SKM-1 (cell line): ENCODE results near the gene SRGAP2B.
"Not testable (repeated sequence)": the region's sequence is repeated elsewhere in the genome, so short reads cannot be mapped to it uniquely, and the experiment has no call there.

Experiments
- DNase-seq: peaks from one replicate; lab custom pipeline; 2025; ENCODE audit not compliant: unreplicated experiment; lab: John Stamatoyannopoulos, UW

Gene SRGAP2B

DNA sequence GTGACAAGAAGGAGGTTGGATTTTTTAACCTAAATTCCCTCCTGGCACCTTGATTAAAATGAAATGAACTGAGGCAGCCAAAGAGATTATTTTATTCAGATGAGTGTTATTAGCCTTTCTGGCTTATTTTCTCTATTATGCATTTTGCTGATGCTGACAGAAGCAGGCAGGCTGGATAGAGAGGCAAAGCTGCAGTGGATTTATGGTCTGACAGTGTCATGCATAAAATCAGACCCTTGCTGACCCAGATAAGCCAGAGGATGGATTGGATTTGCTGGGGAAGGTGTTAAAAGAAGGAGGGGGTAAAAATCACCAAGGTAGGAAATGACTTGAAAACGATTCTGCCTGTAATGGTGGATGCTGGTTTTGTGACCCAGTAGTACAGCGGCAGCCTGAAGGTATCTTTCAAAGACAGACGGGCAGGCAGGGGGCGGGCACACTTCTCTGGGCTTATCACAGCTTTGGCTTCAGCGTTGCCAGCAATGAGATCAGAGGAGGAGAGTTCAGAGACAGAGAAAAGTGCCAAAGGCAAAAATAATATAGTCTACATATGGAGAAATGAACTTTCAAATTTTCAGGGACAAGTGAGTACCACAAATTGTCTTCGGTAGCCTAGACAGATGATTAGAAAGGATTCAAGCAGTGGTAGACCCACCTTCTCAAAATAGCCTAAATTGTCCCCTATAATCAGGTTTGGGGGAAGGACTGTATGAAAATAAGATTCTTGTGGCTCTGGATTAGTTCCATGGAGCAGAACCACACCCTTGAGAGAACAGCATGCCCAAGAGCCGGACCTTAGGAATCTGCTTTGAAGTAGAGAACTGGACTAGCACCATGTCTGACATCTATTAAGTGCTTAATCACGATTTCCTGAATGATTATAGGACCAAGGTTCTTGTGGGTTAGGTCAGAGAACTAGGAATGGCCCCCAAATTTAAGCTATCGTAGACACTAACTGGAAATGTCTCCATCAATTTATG lies 133.2 kb downstream of the SRGAP2B start:
- DNase-seq = not testable (repeated sequence)

DNA sequence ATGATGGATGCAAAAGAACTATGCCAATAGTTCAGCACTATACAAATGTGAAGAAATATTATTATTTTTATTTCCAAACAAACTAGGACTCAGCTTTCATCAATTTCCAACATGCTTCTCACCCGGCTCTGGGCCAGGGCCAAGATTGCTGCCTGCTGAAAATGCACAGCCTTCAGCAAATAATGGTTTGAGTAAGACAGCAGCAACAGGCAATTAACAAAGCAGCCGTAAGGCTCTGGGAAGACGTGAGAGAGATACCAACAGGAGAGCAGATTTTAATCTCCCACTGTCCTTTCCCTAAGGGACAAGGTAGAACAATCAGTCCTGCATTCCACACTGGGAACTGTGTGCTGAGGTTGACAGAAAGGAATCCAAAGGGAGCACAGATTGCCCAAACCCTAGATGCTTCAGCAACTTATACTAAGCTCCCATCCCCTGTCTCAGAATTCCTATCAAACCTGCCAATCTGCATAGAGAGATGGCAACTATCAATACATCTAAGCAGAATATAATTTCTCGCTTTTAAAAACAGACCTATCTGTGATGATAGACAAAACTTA lies 134.1 kb downstream of the SRGAP2B start:
- not testable (repeated sequence) for DNase-seq

DNA sequence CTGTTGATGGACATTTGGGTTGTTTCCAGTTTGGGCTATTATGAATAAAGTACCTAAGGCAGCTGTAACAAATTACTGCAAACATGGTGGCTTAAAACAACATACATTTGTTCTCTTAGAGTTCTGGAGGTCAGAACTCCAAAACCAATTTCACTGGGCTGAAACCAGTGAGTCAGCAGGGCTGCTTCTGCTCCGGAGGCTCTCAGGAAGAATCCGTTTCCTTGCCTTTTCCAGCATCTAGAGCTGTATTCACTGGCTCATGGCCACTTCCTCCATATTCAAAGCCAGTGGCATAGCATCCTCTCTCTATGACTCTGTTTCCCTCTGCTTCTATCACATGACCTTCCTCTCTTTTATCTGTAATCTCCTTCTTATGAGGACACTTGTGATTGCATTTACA lies 146.7 kb downstream of the SRGAP2B start:
- not testable (repeated sequence) for DNase-seq

DNA sequence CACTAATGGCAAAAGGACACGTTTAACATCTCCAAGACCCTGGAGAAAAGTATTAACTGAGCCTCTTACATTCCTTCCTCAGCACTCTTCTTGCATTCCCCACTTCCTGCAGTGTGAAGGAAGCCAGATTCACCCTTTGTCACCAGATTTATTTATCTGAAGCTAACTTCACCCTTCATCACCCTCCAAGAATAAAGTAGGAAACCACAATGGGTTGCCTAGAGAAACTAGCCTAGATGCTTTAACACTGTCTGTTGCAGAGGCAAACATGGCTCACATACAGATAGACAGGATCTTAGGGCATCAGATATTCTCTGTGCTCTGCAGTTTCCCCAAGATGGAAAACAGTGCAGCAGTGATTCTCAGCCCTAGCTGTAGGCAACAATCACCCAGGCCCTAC lies 147.6 kb downstream of the SRGAP2B start:
- not testable (repeated sequence) for DNase-seq

DNA sequence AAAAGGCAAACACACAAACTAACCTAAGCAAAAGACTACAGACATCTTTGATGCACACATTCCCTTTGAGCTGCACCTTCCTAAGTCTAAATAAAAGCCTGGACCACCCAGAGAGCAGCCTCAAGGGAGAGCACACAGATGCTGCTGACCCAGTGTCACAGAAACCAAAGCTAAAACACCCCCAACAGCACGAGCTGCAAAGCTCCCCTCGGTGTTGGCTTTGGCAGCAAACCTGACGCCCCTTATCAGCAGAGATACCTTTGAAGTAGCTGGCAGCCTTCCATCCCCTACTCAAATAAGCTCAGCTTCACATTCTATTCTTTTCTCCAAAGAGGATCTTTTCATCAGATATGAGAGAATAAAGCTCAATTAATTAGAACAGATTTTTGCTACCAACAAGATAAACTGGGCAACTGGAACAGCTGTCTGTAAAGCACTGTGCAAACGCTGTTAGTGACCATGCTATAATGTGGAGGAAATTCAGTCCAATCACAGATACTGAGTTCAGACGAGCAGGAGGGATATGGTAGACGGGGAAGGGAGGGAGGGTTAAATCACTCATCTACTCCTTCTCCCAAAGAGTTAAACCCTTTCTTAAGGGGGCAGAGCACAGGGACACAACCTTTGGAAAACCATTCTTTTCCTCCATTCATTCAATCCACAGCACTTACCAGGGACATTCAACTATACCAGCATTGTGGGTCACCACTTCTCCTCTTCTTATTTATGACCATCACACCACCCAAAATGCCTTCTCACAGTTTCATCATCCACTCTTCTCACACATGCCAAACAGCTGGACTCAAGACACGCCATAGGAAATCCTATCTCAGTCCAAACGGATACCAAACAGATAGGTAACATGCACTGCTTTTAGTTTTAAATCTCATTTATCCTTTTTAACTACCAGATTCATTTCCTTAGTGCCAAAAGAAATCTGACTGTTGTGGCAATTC lies 148.3 kb downstream of the SRGAP2B start:
- DNase-seq = not testable (repeated sequence)

DNA sequence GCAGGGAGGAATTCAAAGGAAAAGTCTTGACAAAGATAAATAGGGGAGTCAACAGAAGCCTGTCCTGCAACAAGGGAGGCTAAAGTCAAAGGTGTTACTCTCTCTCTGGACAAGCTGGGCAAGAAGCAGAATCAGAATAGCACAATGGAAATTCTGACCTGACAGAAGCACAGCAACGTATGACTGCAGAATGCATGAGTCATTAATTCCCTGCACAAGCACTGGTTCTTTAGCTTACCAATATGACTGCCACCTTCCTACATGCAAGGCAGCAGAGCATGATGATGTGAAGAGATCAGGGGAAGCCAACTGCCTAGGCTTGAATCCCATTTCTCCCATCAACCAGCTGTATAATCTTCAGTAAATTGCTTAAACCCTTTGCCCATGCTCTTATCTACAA lies 153.4 kb downstream of the SRGAP2B start:
- DNase-seq = not testable (repeated sequence)

DNA sequence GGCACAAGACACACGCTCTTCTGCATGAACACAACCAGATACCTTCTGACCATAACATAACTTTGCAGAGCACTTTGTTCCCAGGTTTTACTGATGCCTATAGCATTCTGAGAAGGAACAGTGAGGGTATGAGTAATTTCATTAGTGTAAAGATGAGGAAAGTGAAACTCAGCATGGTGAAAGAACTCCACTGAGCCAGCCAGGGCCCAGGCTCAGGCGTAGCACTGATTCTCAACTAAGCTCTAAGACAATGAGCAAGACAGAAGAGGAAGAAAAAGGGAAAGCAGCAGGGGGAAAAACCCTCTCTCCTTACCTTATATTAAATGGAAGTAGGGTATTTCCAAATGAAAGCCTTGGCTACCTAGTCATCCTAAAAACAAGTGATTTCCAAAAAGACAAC lies 155.1 kb downstream of the SRGAP2B start:
- not testable (repeated sequence) for DNase-seq

DNA sequence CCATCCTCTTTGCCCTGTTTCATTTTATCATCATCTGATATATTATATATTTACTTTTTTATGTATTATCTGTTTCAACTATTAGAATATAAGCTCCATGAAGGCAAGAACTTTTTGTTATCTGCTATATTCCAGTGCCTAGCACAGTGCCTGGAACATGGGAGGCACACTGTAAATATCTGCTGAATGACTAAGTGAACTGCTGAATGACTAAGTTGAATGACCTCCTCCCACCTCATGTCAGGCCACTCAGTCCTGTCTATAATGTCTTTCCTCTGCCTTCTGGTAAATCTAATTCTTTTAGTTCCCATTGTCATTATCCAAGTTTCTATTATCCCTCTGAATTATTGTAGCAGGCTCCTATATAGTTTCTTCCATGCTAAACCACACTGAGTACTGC lies 156.5 kb downstream of the SRGAP2B start:
- DNase-seq = not testable (repeated sequence)

DNA sequence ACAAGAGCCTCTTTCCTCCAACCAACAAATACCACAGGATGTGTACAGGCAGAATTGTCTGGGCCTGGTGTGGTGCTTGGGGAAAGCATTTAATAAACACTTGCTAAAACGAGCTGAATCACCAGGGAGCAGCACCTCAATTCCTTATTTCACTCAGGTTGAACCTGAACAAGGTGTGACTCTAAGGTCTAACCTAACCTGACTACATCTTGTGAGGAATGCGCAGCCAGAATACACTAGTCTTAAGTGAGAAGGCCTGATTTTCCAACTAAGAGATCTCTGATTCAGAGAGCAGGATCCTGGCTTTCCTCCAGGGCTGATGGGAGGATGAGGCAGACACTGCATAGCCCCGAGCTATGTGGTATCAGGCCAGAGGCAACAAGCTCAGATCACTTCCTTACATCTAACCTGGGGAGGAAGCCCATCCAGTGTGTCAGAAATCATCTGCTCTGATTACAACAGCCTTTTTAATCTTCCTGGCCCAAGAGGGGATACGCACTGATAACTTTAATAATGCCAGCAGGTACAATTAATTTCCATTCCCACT lies 158.9 kb downstream of the SRGAP2B start:
- not testable (repeated sequence) for DNase-seq

DNA sequence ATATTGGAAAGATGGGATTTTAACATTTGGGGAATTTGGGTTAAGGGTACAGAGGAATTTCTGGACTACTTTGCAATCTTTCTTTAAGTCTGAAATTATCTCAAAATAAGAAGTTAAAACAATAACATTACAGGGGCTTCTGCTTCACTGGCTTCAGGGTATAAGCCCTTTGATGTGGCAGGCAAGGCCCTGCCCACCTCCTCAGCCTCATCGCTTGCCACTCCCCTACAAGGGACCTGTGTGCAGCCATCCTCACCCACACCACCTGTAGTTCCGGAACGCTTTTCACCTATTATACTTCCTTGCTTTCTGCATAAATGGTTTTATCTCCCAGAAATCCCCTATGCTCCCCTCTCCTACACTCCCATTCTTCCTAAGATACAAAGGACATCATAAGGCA lies 159.8 kb downstream of the SRGAP2B start:
- DNase-seq = not testable (repeated sequence)

DNA sequence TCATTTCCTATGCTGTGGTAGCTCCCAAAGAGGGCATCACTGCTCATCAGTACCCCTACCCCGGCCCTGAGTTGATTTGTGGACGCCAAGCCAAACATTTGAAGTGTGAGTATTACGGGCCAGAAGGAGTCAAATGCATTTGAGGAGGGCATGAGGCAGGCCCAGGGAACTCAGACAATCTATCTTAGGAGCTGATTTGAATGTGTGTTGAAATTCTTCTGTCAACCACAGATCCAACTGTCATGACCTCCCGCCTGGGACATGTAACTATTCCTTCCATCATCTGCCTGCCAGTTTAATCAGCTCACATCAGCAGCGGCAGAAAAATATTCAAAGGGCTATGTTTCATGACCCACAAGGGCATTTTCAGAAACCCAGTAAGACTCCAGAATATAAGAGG lies 162.1 kb downstream of the SRGAP2B start:
- not testable (repeated sequence) for DNase-seq

DNA sequence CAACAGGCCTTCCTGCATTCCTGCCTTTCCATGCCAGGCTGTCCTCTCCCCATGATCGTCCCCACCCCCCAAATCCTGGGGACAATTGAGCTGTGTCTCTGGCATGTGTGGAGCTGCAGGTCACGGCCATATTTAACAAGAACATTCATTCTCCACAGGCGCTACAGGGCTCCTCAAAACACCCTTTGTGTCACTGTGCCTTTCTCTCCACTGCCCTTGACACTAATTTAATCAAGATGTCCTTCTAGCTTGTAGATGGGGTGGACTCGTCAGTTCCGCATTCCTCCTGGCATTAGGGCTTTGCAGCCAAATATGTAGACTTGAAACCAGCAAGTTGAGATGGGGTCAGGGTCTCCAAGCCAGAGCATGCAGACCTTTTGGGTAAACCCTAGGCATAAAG lies 163.0 kb downstream of the SRGAP2B start:
- not testable (repeated sequence) for DNase-seq

DNA sequence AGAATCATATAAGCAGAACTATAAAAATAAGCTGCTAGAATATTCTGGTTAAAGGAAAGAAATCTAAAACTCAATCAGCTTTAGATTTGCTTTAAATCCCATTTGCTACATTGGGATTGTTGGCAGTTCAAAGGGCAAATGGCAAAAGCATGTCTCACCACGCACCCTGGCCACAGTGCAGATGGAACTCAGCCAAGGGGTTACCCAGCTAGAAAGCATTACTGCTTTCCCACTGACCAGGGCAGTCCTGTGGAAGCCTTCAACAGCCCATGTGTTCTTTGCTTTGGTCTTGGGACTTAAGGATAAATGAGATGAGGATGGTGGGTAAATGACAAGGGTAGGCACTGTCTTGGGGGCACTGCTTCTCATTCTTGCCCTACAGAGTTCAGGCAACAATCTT lies 163.6 kb downstream of the SRGAP2B start:
- DNase-seq = not testable (repeated sequence)

DNA sequence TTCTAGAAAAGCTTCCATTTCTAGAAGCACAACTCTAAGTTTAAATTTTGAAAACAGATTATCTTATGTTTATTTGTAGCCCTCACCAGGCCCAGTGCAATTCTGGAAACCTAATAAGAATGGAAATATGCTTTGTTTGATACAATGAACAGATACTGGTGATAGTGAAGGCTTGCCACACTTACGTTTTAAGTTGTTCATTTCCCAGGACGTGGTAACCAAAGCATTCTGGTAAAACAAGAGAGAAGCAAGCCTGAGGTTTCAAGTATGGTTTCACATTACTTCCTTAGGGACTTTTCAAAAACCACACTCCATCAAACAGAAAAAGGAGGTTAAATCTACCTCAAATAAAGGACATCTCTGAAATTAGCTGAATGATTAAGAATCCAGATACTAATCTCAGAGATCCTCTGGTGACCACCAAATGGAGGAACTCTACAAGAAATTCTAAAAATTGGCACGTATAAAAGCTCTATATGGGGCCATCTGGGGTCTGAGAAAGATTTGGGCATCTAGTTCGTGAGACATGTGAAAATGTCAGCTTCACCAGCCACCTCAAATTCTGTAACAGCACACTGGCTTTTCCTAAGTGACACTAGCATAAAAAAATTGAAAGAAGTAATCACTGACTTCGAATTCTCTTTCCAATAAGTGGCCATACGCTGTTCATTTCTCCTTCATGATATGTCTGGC lies 164.9 kb downstream of the SRGAP2B start:
- DNase-seq = not testable (repeated sequence)

DNA sequence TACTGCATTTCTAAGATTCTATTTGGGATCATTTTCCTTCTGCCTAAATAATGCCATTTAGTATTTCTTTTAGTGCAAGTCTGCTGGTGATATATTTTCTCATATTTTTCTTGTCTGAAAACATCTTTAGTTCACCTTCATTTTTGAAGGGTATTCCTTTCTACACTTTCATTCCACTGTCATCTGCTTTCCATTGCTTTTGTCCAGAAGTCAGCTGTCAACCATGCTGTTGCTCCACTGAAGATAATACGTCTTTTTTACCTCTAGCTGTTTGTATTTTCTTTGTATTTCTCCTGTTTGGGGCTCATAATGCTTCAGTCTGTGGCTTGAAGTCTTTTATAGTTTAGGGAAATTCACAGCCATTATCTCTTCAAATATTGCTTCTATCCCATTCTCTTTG lies 167.8 kb downstream of the SRGAP2B start:
- DNase-seq = not testable (repeated sequence)

DNA sequence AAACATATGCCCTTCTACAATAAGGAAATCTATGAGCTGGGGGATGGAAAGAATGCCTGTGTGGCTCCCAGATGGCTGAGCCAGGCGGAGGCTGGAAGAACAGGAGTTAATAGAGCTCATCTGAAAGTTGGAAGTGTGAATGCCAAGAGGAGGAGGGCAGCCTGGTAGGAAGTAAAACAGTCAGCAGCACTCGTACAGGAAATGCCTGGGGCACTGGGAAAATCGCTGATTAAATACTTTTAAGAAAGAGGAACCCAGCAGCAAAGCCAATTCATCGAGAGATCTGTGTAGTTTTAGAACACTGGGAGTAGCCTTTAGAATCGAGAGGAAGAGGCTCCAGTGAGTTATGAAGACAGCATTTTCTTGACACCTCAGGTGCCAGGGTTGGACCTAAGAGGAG lies 171.5 kb downstream of the SRGAP2B start:
- DNase-seq = not testable (repeated sequence)

DNA sequence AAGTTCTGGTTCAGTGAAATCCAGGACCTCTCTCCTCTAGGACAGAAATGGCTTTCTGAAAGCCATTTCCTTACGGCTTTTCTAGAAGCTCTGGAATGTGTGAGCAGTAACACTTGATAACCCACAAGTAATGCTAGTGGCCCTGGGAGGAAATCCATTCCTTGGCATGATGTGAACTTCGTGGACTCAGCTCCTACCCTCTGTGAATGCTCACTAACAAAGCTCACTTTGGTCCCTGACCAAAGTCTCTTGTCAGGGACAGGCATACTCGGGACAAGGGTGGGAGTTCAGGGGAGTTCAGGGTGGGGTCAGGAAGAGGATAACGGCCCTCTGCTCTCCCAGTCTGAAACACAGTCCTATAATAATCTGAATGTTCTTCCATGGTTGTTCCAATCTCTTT lies 172.3 kb downstream of the SRGAP2B start:
- DNase-seq = not testable (repeated sequence)

DNA sequence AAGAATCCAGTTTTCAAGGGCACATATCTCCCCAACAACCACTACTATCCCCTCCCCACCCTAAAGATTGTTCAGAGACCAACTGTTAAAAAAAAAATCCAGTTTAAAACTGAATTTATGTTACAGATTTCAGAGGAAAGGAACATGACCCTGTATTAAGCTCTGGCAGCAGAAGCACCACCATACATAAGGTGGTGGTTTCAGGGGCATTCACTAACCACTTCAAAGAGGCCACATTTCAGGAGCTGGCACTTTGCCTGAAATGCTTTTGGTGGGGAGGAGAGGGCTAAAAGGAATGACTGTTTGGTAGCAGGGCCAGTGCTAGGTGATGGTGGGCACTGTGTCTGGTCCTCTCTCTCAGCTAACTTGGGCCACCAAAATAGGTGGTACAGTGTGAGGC lies 176.0 kb downstream of the SRGAP2B start:
- DNase-seq = not testable (repeated sequence)

DNA sequence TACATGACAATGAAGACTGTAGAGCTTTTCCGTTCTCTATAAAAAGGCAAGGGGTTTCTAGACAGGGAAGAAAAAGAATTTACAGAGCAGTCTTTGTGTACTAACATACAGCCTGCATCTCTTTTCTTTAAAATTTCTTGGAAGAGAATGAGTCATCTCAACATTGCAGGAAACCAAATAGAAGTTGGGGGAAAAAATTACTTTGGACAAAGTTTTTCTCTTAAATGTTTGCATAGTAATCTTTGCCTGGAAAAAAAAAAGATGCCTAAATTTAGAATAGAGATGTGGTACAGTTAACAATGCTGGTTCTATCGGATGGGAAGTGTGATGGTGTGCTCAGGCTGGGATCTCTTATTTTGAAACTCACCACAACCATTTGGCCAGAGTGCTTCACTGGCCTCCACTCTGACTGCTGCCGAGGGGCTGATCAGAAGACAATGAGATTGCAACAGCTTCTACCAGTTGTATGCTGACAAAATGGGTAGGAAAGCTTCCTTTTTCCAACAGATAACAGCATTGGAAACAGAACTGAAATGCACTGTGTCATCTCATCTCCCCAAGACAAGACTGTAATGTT lies 177.0 kb downstream of the SRGAP2B start:
- not testable (repeated sequence) for DNase-seq
